Fibroblast of lung (primary cell): Measurements from ENCODE around the gene GALNT17. TPM values are rescaled to one million over a fixed set of nuclear protein-coding genes. Genes with fewer than 3 reads are reported as not detected.

Experiments used
- DNase-seq, 2 donors: peaks; one replicate each; pipeline versions ENCODE4 v3.0.0 to v3.0.0-alpha.2; 2010; ENCODE audit warnings: low read depth in 2 of 2
- H2AFZ ChIP-seq: 2 replicates; pipeline ENCODE4 v1.5.1; 2012; ENCODE audit warnings: low read length, control low read depth, inconsistent platforms
- H3K27ac ChIP-seq: 2 replicates; pipeline ENCODE4 v1.5.1; 2011; ENCODE audit warnings: low read length, control low read depth; ENCODE audit not compliant: insufficient read depth
- H3K27me3 ChIP-seq: 2 replicates; pipeline ENCODE4 v1.5.1; 2011; ENCODE audit warnings: mild to moderate bottlenecking, low read length; ENCODE audit not compliant: control insufficient read depth, insufficient read depth
- H3K36me3 ChIP-seq: 2 replicates; pipeline ENCODE4 v1.5.1; 2011; ENCODE audit warnings: low read length; ENCODE audit not compliant: control insufficient read depth, insufficient read depth
- H3K4me1 ChIP-seq: 2 replicates; pipeline ENCODE4 v1.5.1; 2011; ENCODE audit warnings: low read length; ENCODE audit not compliant: control insufficient read depth, insufficient read depth; ENCODE audit errors: extremely low read depth
- H3K4me2 ChIP-seq: 2 replicates; pipeline ENCODE4 v1.5.1; 2011; ENCODE audit warnings: low read length, control low read depth; ENCODE audit not compliant: insufficient read depth; ENCODE audit errors: extremely low read depth
- H3K4me3 ChIP-seq, 4 experiments: fragments of 200-600 bp in 1 of 4; sonication (generic) in 1 of 4; replicated peaks in 1 of 4; 2 replicates each; pipeline ENCODE4 v1.5.1; 2011 to 2016; ENCODE audit warnings: low read length in 4 of 4, low read depth in 3 of 4, mild to moderate bottlenecking in 3 of 4, control low read depth in 2 of 4, inconsistent platforms in 1 of 4, mixed read lengths in 1 of 4; ENCODE audit not compliant: insufficient read depth in 1 of 4; ENCODE audit errors: control extremely low read depth in 1 of 4
- H3K79me2 ChIP-seq: 2 replicates; pipeline ENCODE4 v1.5.1; 2012; ENCODE audit warnings: mild to moderate bottlenecking, low read length, inconsistent platforms; ENCODE audit not compliant: control insufficient read depth, insufficient read depth
- H3K9ac ChIP-seq: 2 replicates; pipeline ENCODE4 v1.5.1; 2011; ENCODE audit warnings: mild to moderate bottlenecking, low read length, control low read depth; ENCODE audit not compliant: insufficient read depth
- H3K9me3 ChIP-seq: 2 replicates; pipeline ENCODE4 v1.5.1; 2012; ENCODE audit warnings: low read depth, low read length; ENCODE audit not compliant: control insufficient read depth, insufficient read depth
- H4K20me1 ChIP-seq: 2 replicates; pipeline ENCODE4 v1.5.1; 2011; ENCODE audit warnings: low read length; ENCODE audit not compliant: control insufficient read depth, insufficient read depth; ENCODE audit errors: extremely low read depth
- EZH2 ChIP-seq: IDR thresholded peaks from 2 replicates; pipeline ENCODE4 v1.5.1; 2012; ENCODE audit warnings: low read length, control low read depth, mild to moderate bottlenecking; ENCODE audit errors: missing control alignments
- polyA plus RNA-seq, 2 donors: library from polyadenylated mRNA; depleted of rRNA in 1 of 2; stranded (reverse) in 1 of 2; unstranded in 1 of 2; fragments of >200 nt; gene quantifications; 2 replicates each; pipeline ENCODE4 v1.2.1, GENCODE V29; 2011 to 2012; ENCODE audit warnings: missing spikeins in 1 of 2
- total RNA-seq: library from RNA; depleted of rRNA; stranded (reverse); fragments of >200 nt; gene quantifications from 2 replicates; pipeline ENCODE4 v1.2.1, GENCODE V29; 2014
- TF ChIP-seq, protein P1 (sequence below), 2 donors: IDR thresholded peaks in 1 of 2; conservative IDR thresholded peaks in 1 of 2; 1 replicate in 1 of 2; 2 replicates in 1 of 2; pipeline ENCODE4 v1.5.1; 2011 to 2012; ENCODE audit warnings: low read length in 2 of 2, control low read depth in 1 of 2, inconsistent platforms in 1 of 2, low read depth in 1 of 2, mild to moderate bottlenecking in 1 of 2

The GALNT17 gene
- total and polyA plus RNA-seq, 2 donors (not counting 1 experiment from before 2014, with no cell fraction given), result under 0.01 TPM; not detected in 1

- H3K9me3 ChIP-seq, result no peaks in the 10 kb centered on the region
- no peak for TF ChIP-seq EZH2
- TF ChIP-seq, protein P1, sequence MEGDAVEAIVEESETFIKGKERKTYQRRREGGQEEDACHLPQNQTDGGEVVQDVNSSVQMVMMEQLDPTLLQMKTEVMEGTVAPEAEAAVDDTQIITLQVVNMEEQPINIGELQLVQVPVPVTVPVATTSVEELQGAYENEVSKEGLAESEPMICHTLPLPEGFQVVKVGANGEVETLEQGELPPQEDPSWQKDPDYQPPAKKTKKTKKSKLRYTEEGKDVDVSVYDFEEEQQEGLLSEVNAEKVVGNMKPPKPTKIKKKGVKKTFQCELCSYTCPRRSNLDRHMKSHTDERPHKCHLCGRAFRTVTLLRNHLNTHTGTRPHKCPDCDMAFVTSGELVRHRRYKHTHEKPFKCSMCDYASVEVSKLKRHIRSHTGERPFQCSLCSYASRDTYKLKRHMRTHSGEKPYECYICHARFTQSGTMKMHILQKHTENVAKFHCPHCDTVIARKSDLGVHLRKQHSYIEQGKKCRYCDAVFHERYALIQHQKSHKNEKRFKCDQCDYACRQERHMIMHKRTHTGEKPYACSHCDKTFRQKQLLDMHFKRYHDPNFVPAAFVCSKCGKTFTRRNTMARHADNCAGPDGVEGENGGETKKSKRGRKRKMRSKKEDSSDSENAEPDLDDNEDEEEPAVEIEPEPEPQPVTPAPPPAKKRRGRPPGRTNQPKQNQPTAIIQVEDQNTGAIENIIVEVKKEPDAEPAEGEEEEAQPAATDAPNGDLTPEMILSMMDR (conservative IDR thresholded peaks at IDR 0.05 in 1 of 2, IDR thresholded peaks at IDR 0.05 in 1 of 2; ENCODE audit: low read depth in 1 of 2, low read length in 2 of 2), result no peak
- H3K4me1 ChIP-seq, result no peaks in the 10 kb centered on the region
- no peak overlapping the region for H2AFZ ChIP-seq
- H3K27ac ChIP-seq, result no peak overlapping the region
- H4K20me1 ChIP-seq, result no peaks in the 10 kb centered on the region
- no peak overlapping the region for H3K4me3 ChIP-seq
- H3K9ac ChIP-seq, result no peak overlapping the region
- peak in 1 of 2 donors; percentile 58 for DNase-seq
- no peaks in the 10 kb centered on the region for H3K79me2 ChIP-seq
- H3K36me3 ChIP-seq, result no peaks in the 10 kb centered on the region
- no peaks in the 10 kb centered on the region for H3K27me3 ChIP-seq
- H3K4me2 ChIP-seq, result no peak overlapping the region
Measured at GRCh38 chr7:71548746-71549145, 416.8 kb downstream of the GALNT17 start.

- DNase-seq, result no peak
- no peaks in the 10 kb centered on the region for H3K9me3 ChIP-seq
- H3K4me3 ChIP-seq, result no peak overlapping the region
- H3K9ac ChIP-seq, result no peak overlapping the region
- TF ChIP-seq EZH2, result no peak
- TF ChIP-seq, protein P1 (conservative IDR thresholded peaks at IDR 0.05 in 1 of 2, IDR thresholded peaks at IDR 0.05 in 1 of 2; ENCODE audit: low read depth in 1 of 2, low read length in 2 of 2), result no peak
- no peak overlapping the region for H3K27ac ChIP-seq
- H3K27me3 ChIP-seq, result no peaks in the 10 kb centered on the region
- no peaks in the 10 kb centered on the region for H3K4me1 ChIP-seq
- H3K79me2 ChIP-seq, result no peaks in the 10 kb centered on the region
- no peaks in the 10 kb centered on the region for H3K36me3 ChIP-seq
- no peaks in the 10 kb centered on the region for H4K20me1 ChIP-seq
- H2AFZ ChIP-seq, result no peak overlapping the region
- no peak overlapping the region for H3K4me2 ChIP-seq
Measured at GRCh38 chr7:71553306-71553705, 421.4 kb downstream of the GALNT17 start.

DNA sequence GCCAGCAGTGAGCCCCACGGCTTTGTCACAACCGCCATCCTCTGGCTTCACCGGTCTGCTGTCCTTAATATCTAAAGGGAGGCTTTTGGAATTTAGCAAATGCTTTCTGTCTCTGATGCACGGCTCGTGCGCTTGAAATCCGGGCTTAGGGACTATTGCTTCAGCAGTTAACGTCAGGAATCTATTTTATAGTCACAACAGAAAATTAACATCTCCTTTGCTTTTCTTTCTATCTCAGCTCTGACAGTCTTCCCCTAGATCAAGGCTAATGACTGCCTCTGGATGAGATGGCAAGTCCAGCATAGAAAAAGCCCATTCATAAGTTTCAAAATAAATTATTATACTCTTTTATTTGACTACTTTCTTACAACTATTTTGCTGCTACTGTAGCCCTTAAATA is 423.8 kb downstream of the GALNT17 start:
- Histone ChIP-seq H3K9ac (no peak overlapping the region), H3K4me1 (no peaks in the 10 kb centered on the region), H3K4me3 (no peak overlapping the region), H4K20me1 (no peaks in the 10 kb centered on the region), H3K27ac (no peak overlapping the region), H3K36me3 (no peaks in the 10 kb centered on the region), H2AFZ (no peak overlapping the region), H3K79me2 (no peaks in the 10 kb centered on the region), H3K9me3 (no peaks in the 10 kb centered on the region), H3K4me2 (no peak overlapping the region), H3K27me3 (no peaks in the 10 kb centered on the region)
- TF ChIP-seq EZH2, result no peak
- TF ChIP-seq, protein P1 (conservative IDR thresholded peaks at IDR 0.05 in 1 of 2, IDR thresholded peaks at IDR 0.05 in 1 of 2; ENCODE audit: low read depth in 1 of 2, low read length in 2 of 2), result no peak
- no peak for DNase-seq
